ENCODE results near the gene CCDC88B.

- TF ChIP-seq CTCF (IDR thresholded peaks at IDR 0.05 in 4 of 5, conservative IDR thresholded peaks at IDR 0.05 in 1 of 5) = no peak
- peak; percentile 78 to 82 for TF ChIP-seq POLR2A (IDR thresholded peaks at IDR 0.05)
Observed at GRCh38 chr11:64317325-64317960, 22.6 kb upstream of the CCDC88B start, which contains the start of gene TRMT112.
